Measurements from ENCODE around the gene ZNF281.
"Not testable (repeated sequence)": the region's sequence is repeated elsewhere in the genome, so short reads cannot be mapped to it uniquely, and the experiment has no call there.

ZNF281 gene

DNA sequence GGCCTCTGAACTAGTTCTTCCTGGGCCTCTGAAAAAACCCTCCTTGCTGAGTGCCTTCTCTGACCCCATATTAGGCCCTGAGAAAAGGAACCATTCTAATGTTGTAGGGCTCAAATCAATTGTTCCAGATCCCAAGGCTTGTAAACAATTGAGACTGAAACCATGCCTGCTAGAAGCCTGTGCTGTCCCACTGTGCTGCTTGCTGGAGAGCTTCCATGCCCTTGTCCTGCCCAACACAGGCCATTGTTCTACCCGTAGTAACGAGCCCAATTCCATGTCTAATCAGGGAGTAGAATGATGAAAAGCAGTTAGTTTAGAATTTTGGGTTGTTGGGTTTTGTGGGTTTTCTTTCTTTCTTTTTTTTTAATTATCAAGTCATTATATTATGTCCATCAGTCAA lies 47.4 kb downstream of the ZNF281 start:
- no peak for DNase-seq

GRCh38 chr1:200359610-200360163 lies 50.1 kb downstream of the ZNF281 start:
- no peak for DNase-seq

GRCh38 chr1:200357925-200358324 lies 51.9 kb downstream of the ZNF281 start:
- DNase-seq: not testable (repeated sequence)

DNA sequence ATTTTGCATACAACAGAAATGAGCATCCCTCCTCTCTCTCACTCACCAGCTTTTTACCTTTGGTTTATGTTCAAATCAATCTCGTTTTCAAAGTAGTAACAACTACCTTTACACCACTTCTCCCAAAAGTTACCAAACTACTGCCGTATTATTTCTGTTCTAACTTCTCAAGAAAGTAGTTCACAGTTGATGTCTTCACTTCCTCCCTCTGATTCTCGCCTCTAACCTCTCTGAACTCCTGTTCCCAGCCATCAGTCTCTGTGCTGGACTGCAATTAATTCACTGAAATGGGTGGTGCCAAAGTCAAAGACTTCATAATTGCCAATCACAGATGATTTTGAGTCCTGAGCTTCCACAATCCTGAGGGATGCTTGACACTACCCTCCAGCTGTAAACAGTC lies 54.0 kb downstream of the ZNF281 start:
- no peak for DNase-seq
